HG03159 (cell line): ENCODE results near the gene MVB12B.

Experiments used
- ATAC-seq: cut with Tn5 transposase; IDR thresholded peaks from one replicate; pipeline ENCODE4 v1.9.1; 2021; ENCODE audit warnings: mild to moderate bottlenecking, moderate library complexity; ENCODE audit not compliant: unreplicated experiment

The MVB12B gene

DNA sequence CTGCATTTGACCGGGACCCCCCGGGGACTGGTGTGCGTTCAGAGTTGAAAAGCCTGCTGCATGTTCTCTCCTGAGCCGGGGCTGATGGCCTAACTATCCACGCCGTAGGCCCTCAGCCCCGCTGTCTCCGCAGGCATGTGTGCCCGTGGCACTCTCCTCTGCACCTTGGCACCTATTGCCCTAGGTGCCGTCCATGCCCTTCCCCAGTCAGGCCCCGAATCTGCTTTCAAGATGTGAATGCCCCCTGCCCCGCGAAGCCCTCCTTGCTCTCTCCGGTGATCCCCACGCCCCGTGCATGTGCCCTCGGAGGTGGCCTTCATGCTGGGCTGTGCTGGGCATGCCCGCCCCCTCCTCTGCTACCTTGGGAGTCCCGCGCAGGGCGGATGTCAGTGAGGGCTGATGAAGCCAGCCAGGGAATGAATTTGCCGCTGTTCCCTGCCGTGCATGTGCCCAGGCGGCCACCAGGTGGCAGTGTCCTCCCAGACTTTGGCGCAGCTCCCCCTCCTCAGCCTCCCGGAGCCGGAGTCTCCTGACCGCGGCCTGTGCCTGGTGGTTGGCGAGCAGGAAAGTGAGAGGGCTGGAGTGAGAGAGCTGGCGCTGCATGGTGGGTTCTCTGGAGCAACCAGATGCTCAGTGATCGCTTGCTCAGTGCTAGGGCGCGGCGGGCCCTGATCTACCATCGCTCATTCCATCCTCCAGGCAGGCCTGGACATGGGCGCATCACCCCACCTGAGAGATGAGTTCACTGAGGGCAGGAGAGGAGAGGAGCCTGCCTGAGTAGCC, 174.2 kb downstream of the MVB12B start:
- no peak for ATAC-seq

DNA sequence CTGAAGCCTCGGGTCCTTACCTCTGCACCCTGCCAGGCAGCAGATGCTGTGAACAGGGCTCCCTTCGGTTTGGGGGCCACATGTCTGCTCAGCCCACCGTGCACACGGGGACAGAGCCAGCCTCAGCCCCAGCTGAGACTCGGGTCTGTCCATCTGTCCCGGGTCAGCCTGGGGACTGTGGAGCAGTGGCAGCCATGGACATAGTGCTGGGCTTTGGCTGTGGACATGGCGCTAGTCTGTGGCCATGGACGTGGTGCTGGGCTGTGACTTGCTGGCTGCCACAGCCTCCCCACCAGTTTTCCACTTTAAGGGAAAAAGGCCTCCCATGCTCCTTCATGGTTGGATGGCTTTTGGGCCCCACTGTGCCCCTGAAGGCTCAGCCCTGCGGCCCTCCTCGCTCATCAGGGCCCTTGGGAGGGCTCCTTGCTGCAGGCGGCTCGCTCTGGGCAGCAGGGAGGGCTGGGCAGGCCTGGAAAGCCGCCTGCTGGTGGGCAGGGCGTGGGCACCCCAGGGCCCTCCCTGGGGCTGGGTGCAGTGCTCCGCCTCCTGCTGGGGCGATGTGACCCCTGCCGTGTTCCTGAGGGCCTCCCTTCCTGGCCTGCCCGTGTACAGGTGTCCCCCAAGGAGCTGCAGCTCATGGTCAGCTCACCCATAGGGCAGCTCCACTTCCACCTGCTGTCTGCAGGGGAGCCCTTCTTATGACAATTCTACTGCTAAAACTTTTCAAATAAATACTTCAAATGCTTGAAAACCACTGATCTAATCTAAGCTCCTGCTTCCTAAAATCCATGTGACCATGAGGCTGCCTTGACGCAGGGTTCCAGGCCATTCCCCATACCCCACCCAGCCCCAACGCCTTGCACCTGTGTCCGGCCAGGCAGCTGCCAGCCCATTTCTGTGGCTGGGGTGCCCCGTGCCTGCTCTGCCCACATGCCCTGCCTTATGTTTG, 175.0 kb downstream of the MVB12B start:
- no peak for ATAC-seq

DNA sequence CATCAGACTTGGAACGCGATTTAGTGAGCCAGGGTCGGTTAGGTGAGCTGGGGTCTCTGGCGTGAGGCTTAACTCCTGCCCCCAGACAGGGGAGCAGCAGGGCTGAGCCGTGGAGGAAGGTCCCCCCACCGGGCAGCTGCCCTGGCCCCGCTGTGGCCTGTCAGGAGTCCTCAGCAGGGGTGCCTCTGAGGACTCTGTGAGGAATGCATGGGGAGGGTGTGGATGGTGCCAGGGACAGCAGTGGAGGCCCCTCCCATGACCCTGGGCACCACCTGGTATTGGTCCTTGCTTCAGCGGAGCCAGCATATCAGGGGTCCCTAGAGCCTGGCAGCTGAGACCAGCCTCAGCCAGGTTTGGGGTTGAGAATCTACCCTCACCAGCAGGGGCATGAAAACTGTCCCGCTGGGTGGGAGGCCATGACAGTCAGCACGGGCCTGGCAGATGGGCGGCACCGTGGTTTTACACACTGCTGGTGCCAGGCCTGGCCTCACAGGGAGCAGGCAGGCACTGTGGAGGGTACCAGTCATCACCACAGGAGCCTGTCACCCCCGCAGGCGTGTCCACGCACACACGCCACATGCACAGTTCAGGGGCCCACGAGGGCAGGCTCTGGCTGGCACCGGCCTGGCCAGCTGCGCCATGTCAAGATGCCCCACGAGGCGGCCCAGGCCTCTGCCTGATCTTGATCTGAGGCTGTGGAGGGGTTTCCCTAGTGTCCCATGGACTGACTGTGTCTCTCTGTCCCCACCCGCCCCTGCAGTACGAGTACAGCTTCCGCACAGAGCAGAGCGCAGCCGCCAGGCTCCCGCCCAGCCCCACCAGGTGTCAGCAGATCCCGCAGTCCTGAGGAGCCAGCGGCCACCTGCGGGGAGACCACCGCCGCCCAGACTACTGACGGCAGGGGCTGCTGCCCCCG, 176.0 kb downstream of the MVB12B start:
- no peak for ATAC-seq

DNA sequence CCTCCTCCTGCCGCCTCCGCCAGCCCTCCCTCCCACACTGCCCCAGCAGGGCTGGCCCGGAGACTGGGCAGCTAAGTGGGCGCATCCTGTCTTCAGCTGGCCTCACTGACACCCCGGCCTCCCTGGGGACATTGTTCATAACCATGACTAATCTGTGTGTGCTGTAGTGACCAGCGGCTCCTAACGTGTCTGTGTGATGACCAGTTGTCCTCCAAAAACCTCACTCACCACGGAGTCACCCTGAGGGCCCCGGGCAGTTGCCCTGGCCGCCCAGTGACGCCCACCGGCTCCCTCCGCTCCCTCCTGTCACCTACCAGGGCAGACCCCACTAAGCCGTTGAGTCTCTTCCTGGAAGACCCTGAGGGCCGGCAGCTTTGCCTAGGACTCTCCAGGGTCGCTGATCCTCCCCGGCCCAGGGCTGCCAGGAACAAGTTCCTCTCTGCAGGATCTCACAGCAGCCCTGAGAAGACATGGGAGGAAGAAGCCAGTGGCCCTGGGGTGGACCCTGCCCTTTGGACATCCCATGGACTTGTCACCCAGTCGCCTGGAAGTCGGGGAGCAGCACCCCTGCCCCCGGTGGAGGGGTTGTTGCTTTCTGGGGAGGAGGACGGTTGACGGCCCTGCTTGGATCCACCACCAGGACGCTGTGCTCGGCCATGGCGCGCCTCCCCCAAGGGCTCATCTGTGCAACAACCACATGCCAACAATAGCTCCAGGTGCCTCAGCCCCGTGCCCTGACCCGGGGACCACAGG, 176.9 kb downstream of the MVB12B start:
- no peak for ATAC-seq

DNA sequence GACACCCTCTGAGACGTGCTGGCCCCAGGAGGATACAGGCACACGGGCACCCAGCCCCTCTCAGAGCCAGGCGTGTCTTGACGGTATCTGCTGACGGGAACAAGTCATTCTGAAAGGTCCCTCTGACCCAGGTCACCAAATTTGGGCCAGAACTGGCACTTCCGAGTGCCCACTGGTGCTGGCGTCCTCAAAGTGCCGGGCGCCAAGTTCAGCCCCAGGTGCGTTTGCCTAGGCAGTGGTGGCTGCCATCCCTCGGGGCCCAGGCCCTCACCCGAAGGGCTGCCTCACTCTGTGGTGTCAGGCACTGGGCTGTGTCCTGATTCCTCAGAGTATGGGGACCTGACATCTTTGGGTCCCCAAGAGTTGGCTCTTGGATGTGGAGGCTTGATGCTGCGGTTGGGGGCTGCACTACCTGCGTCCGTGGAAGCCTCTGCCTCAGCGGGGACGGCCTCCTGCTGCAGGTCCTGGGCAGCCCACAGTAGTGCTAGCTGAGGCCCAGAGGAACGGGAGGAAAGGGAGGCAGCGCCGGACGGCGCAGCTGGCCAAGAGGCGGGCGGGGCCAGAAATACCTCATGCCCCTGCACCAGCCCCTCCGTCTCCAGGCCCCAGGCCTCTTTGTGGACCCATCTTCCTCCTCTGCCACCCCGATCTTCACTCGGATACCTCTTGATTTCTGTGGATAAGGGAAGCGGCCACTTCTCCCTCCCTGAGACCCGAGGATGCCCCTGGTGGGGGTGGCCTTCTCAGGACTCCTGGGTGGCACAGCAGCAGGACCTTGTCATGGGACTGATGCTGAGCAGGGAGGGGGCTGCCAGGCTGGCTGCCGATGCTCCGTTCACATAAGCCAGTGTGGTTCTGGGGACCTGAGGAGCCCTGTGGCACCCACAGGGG, 177.7 kb downstream of the MVB12B start:
- no peak for ATAC-seq

DNA sequence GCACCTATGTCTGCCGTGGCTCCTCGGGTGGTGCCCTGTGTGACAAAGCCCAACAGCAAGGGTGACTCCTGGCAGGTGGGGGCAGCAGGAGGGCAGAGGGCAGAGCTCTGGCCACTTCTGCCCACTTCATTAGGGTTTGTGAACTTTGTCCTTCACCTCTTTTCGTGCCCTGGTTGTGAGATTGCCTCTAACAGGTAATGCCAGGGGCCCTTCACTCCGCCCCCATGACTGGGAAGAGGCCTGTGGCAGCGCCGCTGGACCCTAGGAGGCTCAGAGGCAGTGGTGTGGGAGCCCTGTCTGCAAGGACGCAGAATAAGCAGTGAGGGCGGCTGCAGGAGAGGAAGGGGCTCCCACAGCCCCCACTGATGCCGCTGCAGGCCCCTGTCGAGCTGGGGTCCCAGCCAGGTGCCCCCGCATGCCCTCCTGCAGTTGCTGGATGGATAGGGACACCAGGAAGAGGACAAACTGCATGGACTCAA, 178.4 kb downstream of the MVB12B start:
- ATAC-seq, result no peak

DNA sequence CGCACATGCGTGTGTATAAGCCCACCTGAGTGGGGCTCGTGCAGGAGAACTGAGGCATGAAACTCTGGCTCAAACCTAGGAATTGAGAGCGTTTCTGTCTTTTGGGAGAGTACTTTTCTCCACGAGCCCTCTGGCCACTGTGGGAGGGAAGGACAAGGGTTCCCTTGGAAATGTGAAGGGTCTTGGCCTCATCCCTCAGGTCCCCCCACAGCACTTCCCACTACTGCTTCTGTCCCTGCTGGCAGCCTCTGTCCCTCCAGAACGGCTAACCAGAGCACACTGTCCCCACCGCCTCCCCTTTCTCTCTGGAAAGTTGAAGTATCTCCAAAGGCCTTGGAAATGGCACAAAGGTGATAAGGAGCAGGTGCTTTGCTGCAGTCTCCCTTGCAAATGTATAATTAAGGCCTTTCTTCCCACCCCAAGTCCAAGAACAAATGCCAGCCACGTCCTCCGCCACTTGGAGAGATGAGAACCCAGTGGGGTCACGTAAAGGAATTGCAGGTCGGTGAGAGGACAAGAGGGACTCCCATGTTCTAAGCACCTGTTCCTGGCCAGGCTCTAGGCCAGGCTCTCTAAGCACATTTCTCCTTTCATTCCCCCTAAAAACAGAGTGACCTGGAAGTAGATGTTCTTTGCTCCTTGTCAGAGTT, 179.2 kb downstream of the MVB12B start:
- no peak for ATAC-seq

DNA sequence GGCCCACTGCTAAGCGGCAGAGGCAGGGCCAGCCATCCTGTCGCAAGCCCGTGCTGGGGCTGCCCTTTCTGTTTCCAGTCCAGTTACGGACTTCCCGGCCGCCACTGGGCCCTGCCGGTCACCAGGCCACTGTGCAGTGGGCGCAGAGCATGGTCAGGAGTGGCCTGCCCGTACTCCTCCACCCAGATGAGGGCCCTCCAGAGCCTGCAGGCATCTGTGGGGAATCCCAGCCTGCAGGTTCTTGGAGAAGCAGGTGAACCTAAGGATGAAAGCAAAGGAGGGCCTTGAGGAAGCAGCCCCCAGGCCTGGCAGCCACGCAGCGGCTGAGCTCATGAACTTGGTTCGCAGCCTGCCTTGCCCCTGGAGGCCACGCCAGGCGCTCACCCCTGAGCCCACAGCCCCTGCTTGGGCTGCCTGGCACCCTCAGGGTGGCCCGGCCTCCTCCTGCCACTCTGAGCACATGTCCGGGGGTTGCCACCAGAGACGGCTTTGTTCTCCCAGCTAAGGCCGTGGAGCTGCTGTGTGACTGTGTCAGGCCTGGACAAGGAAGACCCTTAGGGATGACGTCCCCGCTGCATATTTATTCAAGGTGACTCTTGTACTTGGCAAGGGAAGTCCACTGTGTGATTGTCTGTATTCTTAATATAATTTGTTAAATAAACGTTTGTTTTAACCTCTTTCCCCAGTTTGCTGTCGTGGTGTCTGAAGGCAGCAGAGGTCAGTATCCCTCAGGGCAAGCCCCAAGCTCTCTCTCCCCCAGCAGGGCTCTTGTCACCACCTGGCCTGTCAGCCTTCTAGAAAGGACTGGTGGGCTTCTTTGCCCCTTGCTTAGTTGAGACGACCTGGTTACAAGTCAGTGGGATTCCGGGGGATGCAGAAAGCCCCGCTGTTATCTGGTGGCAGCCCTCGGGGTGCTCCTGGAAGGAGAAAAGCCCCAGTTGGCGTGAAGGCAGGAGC, 180.0 kb downstream of the MVB12B start:
- ATAC-seq, result no peak

DNA sequence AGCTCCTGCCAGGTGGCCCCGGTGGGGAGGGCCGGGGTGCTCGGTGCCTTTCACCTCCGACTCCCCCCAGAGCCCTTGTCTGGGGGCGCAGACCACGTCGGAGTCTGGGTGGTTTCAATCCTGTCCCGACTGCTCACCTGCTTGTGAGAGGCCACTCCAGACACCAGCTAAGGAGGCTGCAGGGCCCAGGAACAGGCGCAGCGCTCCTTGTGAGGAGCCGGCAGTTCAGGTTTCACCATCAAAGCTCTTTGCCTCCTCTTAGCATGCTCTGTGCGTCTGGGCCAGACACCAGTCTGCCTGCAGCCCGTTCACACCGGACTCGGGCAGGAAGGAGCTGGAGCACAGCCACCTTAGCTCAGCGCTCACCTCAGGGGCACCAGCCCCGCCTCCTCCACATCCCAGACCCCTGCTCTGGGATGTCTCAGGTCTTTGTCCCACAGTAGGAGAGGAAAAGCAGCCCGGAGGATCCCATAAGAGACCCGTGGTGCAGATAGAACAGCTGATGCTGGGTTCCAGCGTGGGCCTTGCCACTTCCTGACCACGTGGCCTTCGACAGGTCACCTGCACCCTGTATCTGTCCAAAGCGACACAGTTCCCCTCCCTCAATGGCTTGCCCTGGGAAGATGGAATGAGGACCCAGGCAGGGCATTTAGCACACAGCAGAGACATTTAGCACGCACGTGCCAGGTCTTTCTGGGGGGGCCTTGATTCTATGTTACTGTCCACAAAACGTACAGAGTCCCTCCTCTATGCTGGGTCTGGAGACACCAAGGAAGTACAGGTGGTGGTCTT, 180.9 kb downstream of the MVB12B start:
- no peak for ATAC-seq

DNA sequence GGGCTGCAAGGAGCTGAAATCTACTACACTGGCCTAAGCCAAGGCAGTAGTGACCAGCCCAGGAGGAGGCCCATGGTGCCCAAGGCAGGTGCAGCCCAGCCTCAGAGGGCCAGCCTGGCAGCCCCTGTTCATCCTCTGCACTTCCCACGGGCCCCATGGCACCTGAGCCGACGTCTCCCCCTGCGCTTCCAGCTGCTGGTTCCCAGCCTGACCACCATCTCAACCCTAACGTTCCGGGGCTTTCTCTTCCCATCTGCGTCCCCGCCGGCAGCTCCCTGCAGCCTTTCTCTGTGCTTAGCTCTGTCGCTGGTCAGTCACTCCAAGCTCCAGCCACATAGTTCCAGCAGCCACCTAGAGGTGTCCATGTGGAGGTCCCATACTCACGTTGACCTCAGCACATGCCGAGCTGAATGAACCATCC, 181.6 kb downstream of the MVB12B start:
- ATAC-seq, result no peak

DNA sequence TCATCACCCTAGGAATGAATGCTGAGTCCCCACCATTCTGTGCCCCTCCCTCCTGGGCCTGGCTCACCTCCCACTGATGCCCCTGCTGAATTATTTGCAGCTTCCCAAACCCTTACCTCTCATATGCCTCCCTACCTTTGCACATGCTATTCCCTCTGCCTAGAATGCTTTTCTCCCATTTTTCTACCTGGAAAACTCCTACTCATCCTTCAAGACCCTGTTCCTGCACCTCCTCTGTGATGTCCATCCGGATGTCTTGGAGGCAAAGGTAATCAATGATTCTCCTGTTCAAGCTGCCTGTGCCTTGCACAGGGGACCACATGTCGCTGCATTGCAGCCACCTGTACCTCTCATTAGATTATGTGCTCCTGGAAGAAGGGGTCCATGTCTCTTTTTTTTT, 182.3 kb downstream of the MVB12B start:
- no peak for ATAC-seq

DNA sequence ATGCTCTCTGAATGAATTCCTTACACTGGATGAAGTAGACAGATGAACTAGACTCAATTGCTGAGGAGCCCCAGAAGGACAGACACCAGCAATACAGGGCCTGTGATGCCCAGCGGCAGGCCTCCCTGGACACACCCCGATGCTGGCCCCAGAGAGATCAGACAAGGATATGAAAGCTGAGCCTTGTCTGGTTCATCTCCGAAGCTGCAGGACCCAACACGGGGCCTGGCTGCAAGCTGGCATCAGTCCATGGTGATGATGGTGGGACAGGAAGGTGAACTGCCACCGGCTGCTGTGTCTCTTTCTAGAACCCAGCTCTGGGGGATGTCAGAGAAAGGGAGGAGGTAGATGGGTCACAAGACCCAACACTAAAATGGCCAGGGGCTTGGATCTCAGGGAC, 183.1 kb downstream of the MVB12B start:
- no peak for ATAC-seq

DNA sequence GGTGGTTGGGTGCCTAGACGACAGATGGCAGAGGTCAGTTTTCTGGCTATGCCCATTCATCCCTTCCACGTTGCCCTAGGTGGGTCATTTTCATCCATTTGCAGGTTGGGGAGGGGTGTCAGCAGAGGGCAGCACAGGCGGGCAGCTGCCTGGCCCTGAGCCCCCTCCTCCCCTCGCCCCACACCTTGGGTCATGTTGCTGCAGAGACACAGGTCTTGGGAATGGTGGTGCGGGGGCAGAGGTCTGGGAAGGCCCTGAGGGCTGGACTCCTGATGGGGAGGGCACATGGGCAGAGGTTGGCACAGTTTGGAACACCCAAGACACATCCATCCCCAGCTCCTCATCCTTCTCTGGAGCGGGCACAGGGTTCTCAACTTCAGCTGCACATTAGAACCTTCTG, 183.9 kb downstream of the MVB12B start:
- ATAC-seq, result no peak

DNA sequence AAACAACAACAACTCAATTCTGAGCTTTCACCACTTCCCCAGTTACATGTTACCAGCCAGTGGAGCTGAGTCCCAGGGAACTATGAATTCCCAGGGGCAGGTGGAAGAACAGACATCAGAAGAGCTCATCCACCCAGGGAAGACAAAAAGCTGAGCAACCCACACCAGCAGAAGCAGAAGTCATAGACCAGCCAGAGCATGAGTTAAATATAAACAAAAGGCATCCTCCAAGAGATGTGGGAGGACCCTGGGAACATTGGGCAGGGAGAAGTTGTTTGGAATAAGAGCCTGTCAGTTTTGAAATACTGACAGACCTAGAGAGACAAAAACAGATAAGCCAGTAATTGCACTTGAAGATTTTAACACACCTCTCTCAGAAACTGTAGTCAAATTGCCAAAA, 184.8 kb downstream of the MVB12B start:
- ATAC-seq, result no peak

DNA sequence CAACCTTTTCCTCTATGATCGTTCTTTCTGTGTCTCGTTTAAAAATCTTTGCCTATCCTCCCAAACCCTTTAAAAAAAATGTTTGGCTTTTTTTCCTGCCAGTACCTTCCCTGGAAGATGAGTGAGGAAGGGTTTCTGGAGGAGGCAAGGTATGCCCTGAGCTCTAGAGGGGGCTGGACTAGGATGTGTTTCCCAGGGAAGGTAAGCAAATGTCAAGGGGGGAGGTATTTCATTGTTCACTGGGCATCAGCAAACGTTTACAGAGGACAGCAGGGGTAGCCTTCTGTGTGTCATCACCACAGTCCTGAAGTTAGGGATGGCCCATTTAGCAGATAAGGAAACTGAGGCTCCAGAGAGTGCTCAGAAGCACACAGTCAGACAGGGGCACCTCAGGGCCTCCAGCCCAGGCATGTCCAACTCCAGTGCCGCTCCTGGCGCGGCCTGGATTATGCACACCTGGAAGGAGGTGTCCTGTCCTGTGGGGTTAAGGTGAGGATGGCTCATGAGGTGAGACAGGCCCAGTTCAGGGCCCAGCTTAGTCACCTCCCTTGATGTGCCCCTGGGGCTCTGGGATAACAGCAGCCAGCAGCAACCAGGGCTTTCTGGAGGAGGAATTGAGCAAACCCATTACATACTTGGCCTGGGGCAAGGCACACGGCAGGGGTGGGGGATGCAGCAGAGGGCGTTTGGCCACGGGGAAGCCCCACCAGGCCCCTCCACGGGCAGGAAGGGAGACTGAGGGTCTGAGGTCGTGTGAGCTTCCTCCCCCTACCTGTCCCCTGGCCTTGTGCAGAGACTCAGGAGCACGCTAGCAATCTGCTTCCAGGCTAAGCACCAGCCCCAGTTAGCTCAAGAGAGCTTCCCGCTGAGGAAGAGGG, 186.8 kb downstream of the MVB12B start:
- ATAC-seq, result no peak
